Natural killer cell treated with Interleukin-12 subunit alpha and Interleukin-12 subunit beta and Interleukin-15 and Interleukin-18, amount 100 ng/mL, for 72 hours (primary cell): ENCODE results near the gene TLCD4. TPM values are rescaled to one million over a fixed set of nuclear protein-coding genes. Genes with fewer than 3 reads are reported as not detected.
"Not testable (repeated sequence)": the region's sequence is repeated elsewhere in the genome, so short reads cannot be mapped to it uniquely, and the experiment has no call there.

Experiments used
- ATAC-seq, 2 donors: fragments of 150-1000 bp; cut with Tn5 transposase in 1 of 2; sonication (Bioruptor Pico), chemical (Tn5 transposase) in 1 of 2; 2 replicates each; pipeline ENCODE4 v1.10.0; 2021
- DNase-seq: peaks from one replicate; pipeline ENCODE4 v3.0.0; 2022; ENCODE audit warnings: low spot score
- H3K27ac Mint-ChIP-seq, 2 donors: 1 replicate in 1 of 2; 2 replicates in 1 of 2; pipeline ENCODE4 v1.8.0; 2022; ENCODE audit warnings: mixed read lengths in 2 of 2, mild to moderate bottlenecking in 1 of 2, moderate library complexity in 1 of 2
- H3K27me3 Mint-ChIP-seq, 2 donors: 1 replicate in 1 of 2; 2 replicates in 1 of 2; pipeline ENCODE4 v1.8.0; 2022; ENCODE audit warnings: mixed read lengths in 2 of 2
- H3K36me3 Mint-ChIP-seq: one replicate; pipeline ENCODE4 v1.8.0; 2022; ENCODE audit warnings: mixed read lengths
- H3K4me1 Mint-ChIP-seq, 2 donors: 1 replicate in 1 of 2; 2 replicates in 1 of 2; pipeline ENCODE4 v1.8.0; 2022; ENCODE audit warnings: low read depth in 2 of 2, mixed read lengths in 2 of 2, mild to moderate bottlenecking in 1 of 2
- H3K4me3 Mint-ChIP-seq: one replicate; pipeline ENCODE4 v1.8.0; 2022; ENCODE audit warnings: mixed read lengths
- H3K9me3 Mint-ChIP-seq: 2 replicates; pipeline ENCODE4 v1.8.0; 2022; ENCODE audit warnings: mixed read lengths
- total RNA-seq, 2 donors: library from RNA; stranded (reverse); gene quantifications; one replicate each; pipeline ENCODE4 v1.2.3, GENCODE V29; 2022

Gene TLCD4
- total RNA-seq, 2 donors from 2014 or later: not detected

DNA sequence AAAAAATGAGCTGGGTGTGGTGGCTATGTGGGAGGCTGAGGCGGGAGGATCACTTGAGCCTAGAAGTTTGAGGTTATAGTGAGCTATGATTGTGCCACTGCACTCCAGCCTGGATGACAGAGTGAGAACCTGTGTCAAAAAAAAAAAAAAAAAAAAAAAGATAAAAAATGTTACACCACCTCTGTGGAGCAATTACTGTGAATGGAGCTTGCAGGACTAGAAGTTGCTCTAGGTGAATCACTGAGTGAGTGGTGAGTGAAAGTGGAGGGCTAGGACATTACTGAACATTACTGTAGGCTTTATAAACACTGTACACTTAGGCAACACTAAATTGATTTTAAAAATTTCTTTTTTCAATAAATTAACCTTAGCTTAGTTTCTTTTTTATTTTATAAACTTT, 21.9 kb downstream of the TLCD4 start:
- Mint-ChIP-seq H3K9me3 (no peaks in the 10 kb centered on the region), H3K27me3 (peaks cover 0 to 9% of the 10 kb centered on the region in 2 donors), H3K4me1 (no peaks in the 10 kb centered on the region), H3K36me3 (no peaks in the 10 kb centered on the region), H3K27ac (no peak overlapping the region), H3K4me3 (no peak overlapping the region)
- DNase-seq: no peak
- ATAC-seq: no peak

DNA sequence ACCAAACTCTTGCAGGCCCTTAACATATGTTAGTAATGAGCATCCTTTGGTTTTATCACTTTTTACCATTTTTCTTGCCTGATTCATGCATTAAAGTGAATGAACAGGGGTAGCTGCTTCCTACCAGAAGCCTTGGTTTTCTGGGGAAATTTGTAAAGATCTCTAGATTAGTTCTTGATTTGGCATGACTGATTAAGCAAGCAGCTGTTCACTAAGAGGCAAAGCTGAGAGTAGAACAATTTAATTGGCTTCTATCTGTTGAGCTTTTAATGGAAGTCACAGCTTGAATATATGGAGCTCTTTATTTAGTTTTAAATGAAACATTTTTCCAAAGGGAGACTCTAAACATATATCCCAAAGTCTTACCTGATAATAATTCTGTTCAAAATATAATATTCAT, 23.6 kb downstream of the TLCD4 start:
- no peaks in the 10 kb centered on the region for H3K4me1 Mint-ChIP-seq
- H3K36me3 Mint-ChIP-seq: no peaks in the 10 kb centered on the region
- no peak overlapping the region for H3K4me3 Mint-ChIP-seq
- H3K9me3 Mint-ChIP-seq: no peaks in the 10 kb centered on the region
- no peak overlapping the region for H3K27ac Mint-ChIP-seq
- DNase-seq: no peak
- no peak for ATAC-seq
- peaks cover 6 to 11% of the 10 kb centered on the region in 2 donors for H3K27me3 Mint-ChIP-seq

DNA sequence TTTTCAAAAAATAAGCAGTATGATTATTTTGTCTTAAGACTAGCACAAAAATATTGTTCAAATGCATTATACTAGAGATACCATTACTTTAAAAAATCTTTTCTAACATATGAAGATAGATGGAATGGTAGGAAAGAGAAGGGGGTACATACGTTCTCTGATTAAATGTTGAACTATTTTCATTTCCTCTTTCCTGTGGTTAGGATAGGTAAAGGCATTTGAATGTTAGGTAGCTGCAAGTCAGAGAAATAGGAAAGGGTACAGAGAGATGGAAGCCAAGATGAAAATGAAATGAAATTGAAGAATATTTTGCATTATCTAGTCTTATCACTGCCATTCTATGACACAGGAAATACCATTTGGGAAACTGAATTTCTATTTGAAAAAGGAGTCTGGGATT, 28.3 kb downstream of the TLCD4 start:
- H3K4me1 Mint-ChIP-seq: no peaks in the 10 kb centered on the region
- no peak for DNase-seq
- no peaks in the 10 kb centered on the region for H3K9me3 Mint-ChIP-seq
- H3K36me3 Mint-ChIP-seq: no peaks in the 10 kb centered on the region
- no peak overlapping the region for H3K4me3 Mint-ChIP-seq
- no peak overlapping the region for H3K27ac Mint-ChIP-seq
- no peak for ATAC-seq
- peaks cover 5 to 6% of the 10 kb centered on the region in 2 donors for H3K27me3 Mint-ChIP-seq

DNA sequence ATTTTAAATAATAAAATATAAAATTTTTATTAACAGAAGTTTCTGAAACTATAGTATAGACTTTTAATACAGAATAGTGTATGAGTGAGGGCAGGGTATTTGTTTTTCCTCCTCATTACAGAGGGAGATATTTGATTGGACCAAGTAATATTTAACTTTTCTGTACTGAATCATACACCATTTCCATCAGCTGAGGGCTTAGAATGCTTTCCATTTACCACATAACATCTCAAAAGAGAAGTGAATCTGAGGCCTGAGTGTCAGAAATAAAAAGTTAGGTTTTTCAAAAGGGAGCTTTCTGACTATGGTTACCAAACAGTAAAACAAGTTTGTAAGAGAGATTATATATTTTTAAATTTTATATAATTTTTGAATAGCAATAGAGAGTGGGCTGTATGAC, 29.5 kb downstream of the TLCD4 start:
- H3K27ac Mint-ChIP-seq: no peak overlapping the region
- H3K4me1 Mint-ChIP-seq: no peaks in the 10 kb centered on the region
- ATAC-seq: no peak
- no peaks in the 10 kb centered on the region for H3K36me3 Mint-ChIP-seq
- no peak overlapping the region for H3K4me3 Mint-ChIP-seq
- peaks cover 5 to 6% of the 10 kb centered on the region in 2 donors for H3K27me3 Mint-ChIP-seq
- H3K9me3 Mint-ChIP-seq: no peaks in the 10 kb centered on the region
- DNase-seq: no peak

DNA sequence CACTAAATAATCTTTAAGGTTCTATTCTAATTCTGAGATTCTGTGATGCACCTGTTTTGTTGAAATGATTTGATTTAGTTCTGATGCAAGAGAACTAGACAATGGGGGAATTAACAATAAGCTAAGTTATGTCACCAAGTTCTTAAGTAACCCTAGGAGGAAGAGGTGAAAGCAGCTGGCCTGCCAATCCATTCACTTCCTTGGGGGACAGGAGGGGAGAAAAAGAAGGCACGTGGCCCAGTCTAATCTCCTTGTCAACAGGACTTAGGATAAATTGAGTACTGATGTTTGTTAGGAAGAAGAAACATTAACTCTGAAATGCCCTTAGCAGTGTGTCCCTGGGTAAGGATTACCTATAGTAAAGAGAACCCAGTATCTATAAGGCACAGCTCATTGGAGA, 36.9 kb downstream of the TLCD4 start:
- Mint-ChIP-seq H3K9me3 (no peaks in the 10 kb centered on the region), H3K4me1 (no peaks in the 10 kb centered on the region), H3K4me3 (no peak overlapping the region), H3K27me3 (peaks cover 13 to 18% of the 10 kb centered on the region in 2 donors), H3K36me3 (no peaks in the 10 kb centered on the region), H3K27ac (no peak overlapping the region)
- DNase-seq (no peak), ATAC-seq (no peak)

DNA sequence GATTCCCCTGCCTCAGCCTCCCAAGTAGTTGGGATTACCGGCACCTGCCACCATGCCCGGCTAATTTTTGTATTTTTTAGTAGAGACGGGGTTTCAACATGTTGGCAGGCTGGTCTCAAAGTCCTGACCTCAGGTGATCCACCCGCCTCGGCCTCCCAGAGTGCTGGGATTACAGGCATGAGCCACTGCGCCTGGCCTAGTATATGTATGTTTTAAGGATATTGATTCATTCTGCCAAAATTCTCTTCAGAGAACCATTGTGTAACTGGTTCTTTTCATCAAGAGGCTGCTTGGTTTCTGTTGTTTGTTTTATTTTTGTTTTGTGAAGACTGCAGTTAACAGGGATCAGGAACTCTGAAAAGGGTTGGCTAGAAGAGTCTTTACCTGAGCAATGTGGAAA, 48.4 kb downstream of the TLCD4 start:
- ATAC-seq, H3K36me3 Mint-ChIP-seq, H3K9me3 Mint-ChIP-seq, H3K4me3 Mint-ChIP-seq, H3K27ac Mint-ChIP-seq, H3K27me3 Mint-ChIP-seq, DNase-seq, H3K4me1 Mint-ChIP-seq: not testable (repeated sequence)

Other genes with a start within 250 kb of the TLCD4 start
- under 1 TPM in 1 of 2 donors, not detected in 1; 0.50 TPM for gene CNN3, start 190.2 kb upstream of the TLCD4 start, total RNA-seq
- 1 to 10 TPM; 3.9 to 5.2 TPM for gene ALG14, start 44.4 kb upstream of the TLCD4 start, total RNA-seq
- 10 to 100 TPM in 1 of 2 donors, 1 to 10 TPM in 1; 9.6 to 11.3 TPM for gene RWDD3, start 116.9 kb downstream of the TLCD4 start, total RNA-seq